H4 (cell line): Measurements from ENCODE around the gene PIP5K1B. TPM values are rescaled to one million over a fixed set of nuclear protein-coding genes. Genes with fewer than 3 reads are reported as not detected.

Source experiments
- total RNA-seq: library from RNA; depleted of rRNA; stranded (reverse); fragments of >200 nt; shearing (Covaris generic); gene quantifications from 2 replicates; pipeline ENCODE4 v1.2.3, GENCODE V29; 2014; rRNA removed

Gene PIP5K1B
- total RNA-seq, 1 experiment from 2014 or later = not detected

Other genes starting within 250 kb of the PIP5K1B start
- gene TMEM252, start 164.4 kb upstream of the PIP5K1B start, total RNA-seq = not detected in 2 replicates